ENCODE data around the gene CD33. TPM values are rescaled to one million over a fixed set of nuclear protein-coding genes. Genes with fewer than 3 reads are reported as not detected.
A peak's percentile ranks its signal among the peaks of the same experiment; 100 is the strongest.

Gene CD33
- total RNA-seq, 1 donor from 2014 or later = 20.7 TPM

DNA sequence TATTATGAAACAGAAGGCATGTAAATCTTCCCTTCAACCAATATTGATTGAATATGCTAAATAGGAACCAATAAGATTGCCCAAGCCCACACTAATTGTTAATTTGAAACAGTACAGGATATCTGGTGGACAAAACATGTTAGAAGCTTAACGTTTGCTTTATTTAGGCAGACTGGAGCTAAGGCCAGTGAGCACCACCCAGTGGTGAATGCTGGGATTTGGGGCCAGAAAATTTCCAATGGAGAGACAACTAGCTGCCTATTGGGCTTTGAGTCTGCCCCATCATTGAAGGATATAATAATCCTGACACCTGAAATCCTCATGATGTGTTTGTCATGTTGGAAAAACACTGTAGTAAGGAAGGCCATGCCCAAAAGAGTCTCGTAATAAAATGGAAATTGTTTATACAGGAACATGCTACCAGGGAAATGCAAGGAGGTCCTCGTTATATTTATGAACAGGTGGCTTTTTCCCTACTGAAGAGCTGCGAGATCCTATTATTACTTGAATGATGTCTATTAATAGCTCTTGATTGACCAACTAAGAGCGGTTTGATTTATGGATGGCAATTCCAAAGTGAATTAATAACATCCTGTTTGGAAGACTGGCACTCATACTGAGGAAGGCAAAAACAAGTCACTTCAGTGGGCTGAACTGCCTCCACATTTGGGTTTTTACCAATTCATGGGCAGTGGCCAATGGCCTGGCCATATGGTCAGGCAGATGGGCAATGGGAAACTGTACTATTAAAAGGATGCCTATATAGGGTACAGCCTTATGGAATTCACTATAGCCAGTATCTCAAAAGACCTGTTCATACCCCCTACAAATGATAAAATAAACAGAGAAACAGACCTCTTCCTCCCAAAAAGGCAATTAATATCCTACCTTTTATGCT lies 34.7 kb downstream of the CD33 start:
- no peak for DNase-seq

GRCh38 chr19:51263808-51264207 lies 38.9 kb downstream of the CD33 start:
- TF ChIP-seq CTCF (IDR thresholded peaks at IDR 0.05) = no peak
- no peaks in the 10 kb centered on the region for H3K4me1 ChIP-seq
- H3K4me3 ChIP-seq = no peak overlapping the region
- no peaks in the 10 kb centered on the region for H3K36me3 ChIP-seq
- DNase-seq = no peak
- no peak for ATAC-seq
- H3K27me3 ChIP-seq = peaks cover 8% of the 10 kb centered on the region
- no peaks in the 10 kb centered on the region for H3K9me3 ChIP-seq
- H3K27ac ChIP-seq = no peak overlapping the region
- intact Hi-C loops (cut with DNase I) = no loop called here

More for the DNA sequence above, 34.7 kb downstream of the CD33 start:
- no peak overlapping the region for H3K4me3 ChIP-seq
- H3K4me1 ChIP-seq = no peaks in the 10 kb centered on the region
- intact Hi-C loops (cut with DNase I) = no loop called here
- H3K27me3 ChIP-seq = peaks cover 16% of the 10 kb centered on the region
- H3K27ac ChIP-seq = no peak overlapping the region
- peak; percentile 62 for TF ChIP-seq CTCF (IDR thresholded peaks at IDR 0.05)
- peak; percentile 75 for ATAC-seq
- no peaks in the 10 kb centered on the region for H3K9me3 ChIP-seq
- H3K36me3 ChIP-seq = no peaks in the 10 kb centered on the region

GRCh38 chr19:51271067-51271466 lies 46.2 kb downstream of the CD33 start:
- Histone ChIP-seq H3K9me3 (no peaks in the 10 kb centered on the region), H3K27ac (no peak overlapping the region), H3K4me3 (no peak overlapping the region), H3K27me3 (no peaks in the 10 kb centered on the region), H3K4me1 (no peaks in the 10 kb centered on the region), H3K36me3 (no peaks in the 10 kb centered on the region)
- ATAC-seq (peak; percentile 44), DNase-seq (no peak)
- TF ChIP-seq CTCF (IDR thresholded peaks at IDR 0.05) = no peak
- intact Hi-C loops (cut with DNase I) = no loop called here

DNA sequence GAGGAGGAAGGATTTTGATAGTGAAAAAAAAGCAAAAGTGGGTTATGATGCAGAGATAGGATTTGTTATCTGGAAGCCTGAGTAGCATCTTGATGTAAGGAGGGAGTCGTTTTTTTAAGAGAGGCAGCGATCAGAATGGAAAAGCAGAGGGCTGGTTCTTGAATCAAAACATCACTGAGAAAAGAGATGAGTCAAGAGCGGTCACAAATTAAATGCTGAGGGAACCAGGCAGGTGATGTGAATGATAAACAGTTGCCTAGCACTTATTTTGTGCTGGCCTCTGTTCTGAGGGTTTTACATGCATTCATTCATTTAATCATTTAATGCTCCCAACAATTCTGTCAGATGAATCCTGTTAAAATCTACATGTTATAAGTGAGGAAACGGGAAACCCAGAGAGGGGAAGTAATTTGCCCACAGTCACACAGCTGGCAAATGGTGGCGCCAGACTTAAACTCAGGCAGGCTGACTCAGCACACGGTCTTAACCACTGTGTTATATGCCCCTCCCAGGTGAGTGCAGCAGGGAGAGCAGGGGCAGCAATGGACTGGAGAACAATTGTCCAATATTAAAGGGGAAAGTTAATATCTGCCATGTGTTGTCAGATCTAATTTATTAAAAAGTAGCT lies 47.4 kb downstream of the CD33 start:
- no peak overlapping the region for H3K27ac ChIP-seq
- intact Hi-C loops (cut with DNase I) = no loop called here
- H3K9me3 ChIP-seq = no peaks in the 10 kb centered on the region
- ATAC-seq (peak; percentile 66), DNase-seq (no peak)
- no peaks in the 10 kb centered on the region for H3K27me3 ChIP-seq
- no peaks in the 10 kb centered on the region for H3K4me1 ChIP-seq
- no peak for TF ChIP-seq CTCF (IDR thresholded peaks at IDR 0.05)
- H3K4me3 ChIP-seq = no peak overlapping the region
- H3K36me3 ChIP-seq = no peaks in the 10 kb centered on the region

DNA sequence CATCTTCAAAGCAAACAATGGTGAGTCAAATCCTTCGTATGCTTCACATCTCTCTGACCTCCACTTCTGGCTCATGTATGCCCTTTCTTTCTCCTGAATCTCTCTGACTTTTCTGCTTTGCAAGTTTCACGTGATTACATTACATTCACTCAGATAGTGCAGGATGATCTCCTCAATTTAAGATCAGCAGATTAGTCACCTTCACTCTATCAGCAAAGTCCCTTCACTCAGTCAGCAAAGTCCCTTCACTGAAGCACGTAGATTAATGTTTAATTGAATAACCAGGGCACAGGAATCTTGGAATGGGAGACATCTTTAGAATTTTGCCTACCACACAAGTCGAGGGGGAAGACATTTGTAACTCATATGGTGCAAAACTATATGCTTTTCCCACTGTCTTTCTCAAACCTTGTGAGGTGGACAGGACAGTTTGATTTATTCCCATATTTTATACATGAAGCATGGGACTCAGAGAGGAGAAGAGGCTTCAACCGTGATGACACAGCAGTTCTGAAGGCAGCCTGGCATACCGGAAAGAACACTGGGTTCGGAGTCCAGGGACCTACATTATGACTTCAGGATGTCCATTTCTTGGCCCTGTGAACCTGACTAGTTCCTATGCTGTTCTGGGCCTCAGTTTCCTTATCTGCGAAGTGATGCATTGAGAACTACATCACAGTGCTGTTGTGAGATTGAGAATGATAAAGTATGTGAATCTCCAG lies 49.3 kb downstream of the CD33 start:
- no peak for DNase-seq
- Histone ChIP-seq H3K27me3 (no peaks in the 10 kb centered on the region), H3K27ac (no peak overlapping the region), H3K4me3 (no peak overlapping the region), H3K4me1 (no peaks in the 10 kb centered on the region), H3K36me3 (no peaks in the 10 kb centered on the region), H3K9me3 (no peaks in the 10 kb centered on the region)
- no peak for ATAC-seq
- no peak for TF ChIP-seq CTCF (IDR thresholded peaks at IDR 0.05)
- intact Hi-C loops (cut with DNase I) = no loop called here
